Urinary bladder (tissue), 4 donors: ENCODE results near the gene COA6. TPM values are rescaled to one million over a fixed set of nuclear protein-coding genes. Genes with fewer than 3 reads are reported as not detected.
"Not testable (repeated sequence)": the region's sequence is repeated elsewhere in the genome, so short reads cannot be mapped to it uniquely, and the experiment has no call there.

Experiments used
- DNase-seq: peaks from one replicate; pipeline ENCODE4 v3.0.0-alpha.2; 2015; ENCODE audit errors: extremely low spot score
- H3K27ac ChIP-seq: one replicate; pipeline ENCODE4 v1.5.1; 2013; ENCODE audit warnings: low read depth, mild to moderate bottlenecking, moderate library complexity
- H3K36me3 ChIP-seq: one replicate; pipeline ENCODE4 v1.6.1; 2013; ENCODE audit warnings: mild to moderate bottlenecking, moderate library complexity; ENCODE audit not compliant: insufficient read depth
- H3K4me1 ChIP-seq: one replicate; pipeline ENCODE4 v1.6.1; 2013; ENCODE audit warnings: mild to moderate bottlenecking, moderate library complexity; ENCODE audit not compliant: insufficient read depth
- H3K4me3 ChIP-seq: one replicate; pipeline ENCODE4 v1.5.1; 2013; ENCODE audit warnings: low read depth, low read length
- WGBS: extraction: QIAGEN DNeasy Blood & Tissue Kit; methylation state at CpG from one replicate; pipeline ENCODE4 v1.1.7; 2013; 5-methylcytosine and 5-hydroxymethylcytosine counted together
- polyA plus RNA-seq: library from polyadenylated mRNA; stranded (reverse); fragments of 200-250 nt; gene quantifications from one replicate; pipeline ENCODE4 v1.2.3, GENCODE V29; 2013
- total RNA-seq: library from RNA; depleted of rRNA; stranded (reverse); fragments of >200 nt; gene quantifications from one replicate; pipeline ENCODE4 v1.2.3, GENCODE V29; 2014
- donor health status: healthy with polysubstance abuse.
- donor health status: healthy.

The COA6 gene
- total and polyA plus RNA-seq, 2 donors: 20.8 to 32.9 TPM

DNA sequence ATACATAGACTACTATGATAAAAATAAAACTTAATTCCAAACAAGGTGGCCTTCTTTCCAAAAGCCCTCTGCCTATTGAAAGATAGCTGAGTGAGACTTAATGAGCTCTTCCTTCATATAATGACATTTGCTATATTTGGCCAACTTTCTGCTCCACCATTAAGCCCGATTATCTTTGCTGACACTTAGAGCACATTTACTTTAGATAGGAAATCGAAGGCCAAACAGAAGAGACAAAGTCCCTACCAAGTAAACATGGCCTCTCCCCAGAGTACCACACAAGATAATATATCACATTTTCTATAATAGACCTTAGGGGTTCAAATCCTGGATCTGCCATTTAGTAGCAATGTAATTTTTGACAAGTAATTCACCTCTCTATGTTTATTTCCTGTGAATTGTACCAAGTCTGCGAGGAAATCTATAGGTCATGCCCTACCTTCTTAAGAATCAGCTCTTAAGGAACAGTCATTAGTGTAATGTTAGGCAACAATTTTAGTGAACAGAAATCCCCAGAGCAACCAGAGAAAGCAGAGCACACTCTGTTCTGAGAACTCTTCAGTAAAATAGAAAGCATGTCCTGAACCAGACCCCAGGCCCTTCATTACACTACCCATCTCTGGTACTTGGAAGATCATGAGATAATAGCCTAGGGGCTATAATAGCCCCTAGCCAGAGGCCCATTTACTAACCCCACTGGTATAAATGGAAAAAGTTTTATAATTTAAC lies 17.3 kb upstream of the COA6 start:
- no peak overlapping the region for H3K4me3 ChIP-seq
- WGBS: 81% methylated on average over 3 of the region's 3 CpGs
- no peaks in the 10 kb centered on the region for H3K36me3 ChIP-seq
- H3K4me1 ChIP-seq: no peaks in the 10 kb centered on the region
- DNase-seq: no peak
- no peak overlapping the region for H3K27ac ChIP-seq

- not testable (repeated sequence) for H3K27ac ChIP-seq, DNase-seq, H3K4me1 ChIP-seq, H3K36me3 ChIP-seq, H3K4me3 ChIP-seq
- WGBS: 57% methylated on average over 35 of the region's 35 CpGs
These were observed 16.5 kb upstream of the COA6 start for GRCh38 chr1:234356615-234357269.

GRCh38 chr1:234357831-234358230 lies 15.4 kb upstream of the COA6 start:
- Histone ChIP-seq H3K4me1 (no peaks in the 10 kb centered on the region), H3K36me3 (no peaks in the 10 kb centered on the region), H3K27ac (no peak overlapping the region), H3K4me3 (no peak overlapping the region)
- DNase-seq: no peak

GRCh38 chr1:234361102-234361603 lies 12.1 kb upstream of the COA6 start:
- Histone ChIP-seq H3K27ac (no peak overlapping the region), H3K4me3 (no peak overlapping the region), H3K36me3 (no peaks in the 10 kb centered on the region), H3K4me1 (no peaks in the 10 kb centered on the region)
- 82% methylated on average over 3 of the region's 3 CpGs for WGBS
- DNase-seq: no peak

DNA sequence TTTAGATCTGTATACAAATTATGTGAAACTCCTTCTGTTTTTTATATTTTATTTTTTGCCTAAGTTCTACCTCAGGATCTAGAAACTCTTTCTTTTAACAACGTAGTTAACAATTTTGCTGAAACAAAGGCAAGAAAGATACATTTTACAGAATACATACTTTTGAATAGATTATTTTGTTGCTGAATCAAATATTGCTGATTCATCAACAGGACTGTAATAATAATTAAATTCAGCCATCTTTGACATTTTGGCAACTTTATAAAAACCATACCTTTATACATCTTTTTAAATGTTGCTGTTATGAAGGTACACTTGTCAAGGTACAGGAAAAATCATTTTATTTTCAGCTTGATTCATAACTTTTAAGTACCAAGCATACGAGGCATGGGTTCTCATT lies 10.7 kb upstream of the COA6 start:
- no peaks in the 10 kb centered on the region for H3K4me1 ChIP-seq
- no peak overlapping the region for H3K4me3 ChIP-seq
- WGBS: 83% methylated on average over 2 of the region's 2 CpGs
- H3K27ac ChIP-seq: no peak overlapping the region
- no peak for DNase-seq
- H3K36me3 ChIP-seq: no peaks in the 10 kb centered on the region

DNA sequence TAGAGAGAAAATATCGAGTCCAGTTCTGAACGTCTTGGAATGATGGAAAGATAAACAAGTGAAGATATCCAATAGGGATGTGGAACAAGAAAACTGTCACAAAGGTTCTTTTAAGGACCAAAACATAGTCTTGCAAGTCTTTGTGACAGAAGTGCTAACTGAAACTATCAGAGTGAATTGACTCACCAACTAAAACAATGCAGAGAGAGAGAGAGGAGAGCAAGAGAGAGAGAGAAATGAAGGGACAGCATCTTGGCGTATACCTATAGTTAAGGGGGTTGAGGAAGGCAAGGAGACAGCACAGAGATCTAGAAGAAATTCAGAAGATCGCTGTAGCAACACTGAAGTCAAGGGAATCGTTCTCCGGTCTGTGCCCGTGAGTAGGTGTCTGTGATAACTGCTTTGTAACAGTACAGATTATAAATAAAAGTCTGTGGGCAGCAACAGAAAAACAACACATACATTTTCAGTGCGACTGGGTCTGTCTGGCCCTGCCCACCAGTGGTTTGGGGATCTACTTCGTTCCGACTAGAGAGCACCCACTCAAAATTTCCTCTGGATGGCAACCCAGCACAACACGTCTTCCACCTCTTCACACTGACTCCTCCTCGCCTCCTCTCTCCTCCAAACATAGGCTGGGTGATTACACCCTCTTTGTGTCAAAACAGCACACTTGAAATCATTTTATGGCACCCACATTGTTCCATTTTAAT lies 4.8 kb upstream of the COA6 start:
- H3K4me3 ChIP-seq: no peak overlapping the region
- no peak overlapping the region for H3K27ac ChIP-seq
- DNase-seq: no peak
- H3K36me3 ChIP-seq: no peaks in the 10 kb centered on the region
- no peaks in the 10 kb centered on the region for H3K4me1 ChIP-seq
- 71% methylated on average over 12 of the region's 12 CpGs for WGBS

DNA sequence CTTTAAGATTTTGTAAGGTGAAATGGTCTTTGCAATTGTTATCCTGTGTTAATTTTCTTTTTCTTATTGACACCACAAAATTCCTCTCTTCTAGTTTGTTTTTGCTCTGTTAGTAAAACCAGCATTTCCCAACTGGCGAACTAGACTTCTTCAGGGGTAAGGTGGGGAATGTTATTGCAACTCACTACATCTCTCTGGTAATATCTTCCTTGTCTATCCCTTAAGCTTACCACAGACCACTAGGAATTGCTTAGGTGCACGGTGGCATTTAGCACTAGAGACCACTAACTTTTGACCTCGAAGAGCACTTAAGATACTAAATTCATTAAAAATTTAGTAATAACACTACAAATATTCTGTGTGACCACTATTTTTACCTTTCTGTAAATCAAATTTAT lies 4.2 kb upstream of the COA6 start:
- no peak for DNase-seq
- no peaks in the 10 kb centered on the region for H3K36me3 ChIP-seq
- peaks cover under 1% of the 10 kb centered on the region for H3K4me1 ChIP-seq
- WGBS: 85% methylated on average over 3 of the region's 3 CpGs
- H3K4me3 ChIP-seq: no peak overlapping the region
- H3K27ac ChIP-seq: no peak overlapping the region

DNA sequence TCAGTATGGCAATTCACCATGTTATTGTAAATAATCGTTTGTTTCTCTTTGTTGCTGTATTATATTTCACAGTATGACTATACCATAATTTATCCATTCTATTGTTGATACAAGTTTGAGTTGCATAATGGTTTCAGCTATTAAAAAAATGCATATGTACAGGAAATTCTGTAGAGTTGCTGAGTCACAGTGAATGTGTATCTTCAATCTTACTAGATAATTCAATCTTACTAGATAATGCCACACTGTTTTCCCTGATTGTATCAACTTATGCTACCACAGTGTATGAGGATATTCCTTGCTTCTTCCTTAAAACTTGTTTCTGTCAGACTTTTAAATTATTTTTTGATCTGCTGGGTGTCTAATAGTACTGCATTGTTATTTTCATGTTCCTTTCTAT lies 3.5 kb upstream of the COA6 start:
- Histone ChIP-seq H3K4me1 (peaks cover 3% of the 10 kb centered on the region), H3K4me3 (no peak overlapping the region), H3K27ac (no peak overlapping the region), H3K36me3 (no peaks in the 10 kb centered on the region)
- 91% methylated on average over 1 of the region's 1 CpG for WGBS
- no peak for DNase-seq

DNA sequence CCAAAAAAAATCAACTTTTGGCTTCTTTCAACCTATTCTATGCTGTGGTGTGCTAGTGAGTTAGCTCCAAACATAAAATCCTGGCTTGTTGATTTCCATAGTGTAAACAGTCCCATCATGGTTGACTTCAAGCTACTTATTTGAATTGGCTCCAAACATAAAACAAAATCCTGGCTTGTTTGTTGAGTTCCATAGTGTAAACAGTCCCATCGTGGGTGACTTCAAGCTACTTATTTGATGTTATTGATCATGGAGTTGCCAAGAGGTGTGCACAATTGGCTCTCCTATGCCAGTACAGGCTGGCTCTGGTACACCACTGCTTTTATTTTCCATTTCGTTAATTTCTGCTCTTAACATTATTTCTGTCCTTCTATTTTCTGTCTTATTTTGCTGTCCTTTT lies 1.8 kb upstream of the COA6 start:
- no peak overlapping the region for H3K27ac ChIP-seq
- no peaks in the 10 kb centered on the region for H3K36me3 ChIP-seq
- 55% methylated on average over 2 of the region's 2 CpGs for WGBS
- H3K4me3 ChIP-seq: no peak overlapping the region
- peaks cover 3% of the 10 kb centered on the region for H3K4me1 ChIP-seq
- no peak for DNase-seq

- Histone ChIP-seq H3K27ac (no peak overlapping the region), H3K36me3 (no peaks in the 10 kb centered on the region), H3K4me1 (peaks cover 3% of the 10 kb centered on the region), H3K4me3 (peak overlapping the region; percentile 67)
- 53% methylated on average over 9 of the region's 9 CpGs for WGBS
- DNase-seq: no peak
These were observed 1.1 kb upstream of the COA6 start for GRCh38 chr1:234372011-234372757.

DNA sequence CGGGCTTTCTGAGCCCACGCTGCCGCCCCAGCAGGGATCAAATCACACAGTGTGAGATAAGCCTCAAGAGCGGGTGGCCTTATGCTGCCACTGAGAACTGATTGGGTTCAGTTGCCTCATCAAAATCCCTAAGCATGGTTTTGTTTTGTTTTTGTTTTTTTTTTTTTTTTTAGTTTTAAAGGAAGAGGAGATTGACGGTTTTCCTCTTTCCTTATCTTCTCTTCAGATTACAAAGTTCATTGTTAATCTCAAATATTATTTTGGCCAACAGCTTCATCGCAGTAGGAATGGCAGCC lies 651 bp downstream of the COA6 start:
- peak overlapping the region; percentile 86 for H3K27ac ChIP-seq
- 6% methylated on average over 6 of the region's 6 CpGs for WGBS
- DNase-seq: no peak
- H3K4me1 ChIP-seq: peaks cover 3% of the 10 kb centered on the region
- H3K36me3 ChIP-seq: no peaks in the 10 kb centered on the region
- peak overlapping the region; percentile 67 for H3K4me3 ChIP-seq

DNA sequence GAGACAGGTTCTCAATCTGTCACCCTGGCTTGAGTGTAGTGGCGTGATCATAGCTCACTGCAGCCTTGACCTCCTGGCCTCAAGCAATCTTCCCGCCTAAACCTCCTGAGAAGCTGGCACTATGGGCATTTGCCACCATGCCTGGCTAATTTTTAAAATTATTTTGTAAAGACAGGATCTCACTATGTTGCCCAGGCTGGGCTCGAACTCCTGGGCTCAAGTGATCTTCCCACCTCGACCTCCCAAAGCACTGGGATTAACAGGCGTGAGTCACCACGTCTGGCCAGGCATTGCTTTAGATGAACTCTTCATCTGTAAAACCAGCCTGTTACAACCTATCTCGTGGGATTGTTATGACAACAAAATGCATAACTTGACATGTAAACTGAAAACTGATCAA lies 2.4 kb downstream of the COA6 start:
- 87% methylated on average over 7 of the region's 7 CpGs for WGBS
- DNase-seq: no peak
- Histone ChIP-seq H3K27ac (no peak overlapping the region), H3K4me3 (no peak overlapping the region), H3K4me1 (peaks cover 3% of the 10 kb centered on the region), H3K36me3 (no peaks in the 10 kb centered on the region)

- not testable (repeated sequence) for H3K4me1 ChIP-seq, H3K4me3 ChIP-seq, H3K36me3 ChIP-seq, H3K27ac ChIP-seq, DNase-seq
- 97% methylated on average over 5 of the region's 5 CpGs for WGBS
These were observed 6.4 kb downstream of the COA6 start for GRCh38 chr1:234379591-234380109.
